HG03342 (cell line): Measurements from ENCODE around the gene SEPTIN1.

Experiments
- ATAC-seq: cut with Tn5 transposase; IDR thresholded peaks from one replicate; pipeline ENCODE4 v1.9.1; 2021; ENCODE audit warnings: mild to moderate bottlenecking, moderate library complexity; ENCODE audit not compliant: unreplicated experiment

SEPTIN1 gene

GRCh38 chr16:30382111-30382881 is at the start of gene SEPTIN1:
TSS of gene SEPTIN1 (minus strand) at chr16:30382561. CDS start at chr16:30382542, 19 bp downstream.
- ATAC-seq = no peak

- peak; percentile 1 for ATAC-seq
Measured at GRCh38 chr16:30430428-30430970, 48.1 kb upstream of the SEPTIN1 start.

- peak; percentile 95 for ATAC-seq
Measured at GRCh38 chr16:30429678-30430427, 47.5 kb upstream of the SEPTIN1 start, which contains the start of gene DCTPP1. TSS of gene DCTPP1 (minus strand) at chr16:30430030. CDS start at chr16:30429980, 50 bp downstream.

- no peak for ATAC-seq
Measured at GRCh38 chr16:30429418-30429677, 47.0 kb upstream of the SEPTIN1 start.

- no peak for ATAC-seq
Measured at GRCh38 chr16:30428055-30428454, 45.7 kb upstream of the SEPTIN1 start.

- no peak for ATAC-seq
Measured at GRCh38 chr16:30421010-30421409, 38.6 kb upstream of the SEPTIN1 start.

- no peak for ATAC-seq
Measured at GRCh38 chr16:30418350-30419181, 36.2 kb upstream of the SEPTIN1 start.

GRCh38 chr16:30417529-30418349 is 35.4 kb upstream of the SEPTIN1 start:
- ATAC-seq = peak; percentile 63

- ATAC-seq = no peak
Measured at GRCh38 chr16:30416624-30417528, 34.5 kb upstream of the SEPTIN1 start.

- no peak for ATAC-seq
Measured at GRCh38 chr16:30416047-30416603, 33.8 kb upstream of the SEPTIN1 start.

- ATAC-seq = no peak
Measured at GRCh38 chr16:30414159-30414558, 31.8 kb upstream of the SEPTIN1 start.

GRCh38 chr16:30413112-30413806 is 30.9 kb upstream of the SEPTIN1 start:
- no peak for ATAC-seq

- ATAC-seq = peak; percentile 44
Measured at GRCh38 chr16:30409125-30410060, 27.0 kb upstream of the SEPTIN1 start.

- ATAC-seq = peak; percentile 3
Measured at GRCh38 chr16:30407804-30408534, 25.6 kb upstream of the SEPTIN1 start.

- peak; percentile 63 for ATAC-seq
Measured at GRCh38 chr16:30407102-30407803, 24.9 kb upstream of the SEPTIN1 start, which contains the start of gene ZNF771. TSS of gene ZNF771 (plus strand) at chr16:30407606. CDS start at chr16:30408054, 448 bp downstream.

GRCh38 chr16:30406795-30407101 is 24.4 kb upstream of the SEPTIN1 start:
- peak; percentile 5 for ATAC-seq
